HG03521 (cell line): ENCODE results near the gene RPUSD1.

ENCODE experiments used
- ATAC-seq: cut with Tn5 transposase; IDR thresholded peaks from one replicate; pipeline ENCODE4 v1.9.1; 2021; ENCODE audit warnings: mild to moderate bottlenecking, moderate library complexity; ENCODE audit not compliant: unreplicated experiment

RPUSD1 gene

DNA sequence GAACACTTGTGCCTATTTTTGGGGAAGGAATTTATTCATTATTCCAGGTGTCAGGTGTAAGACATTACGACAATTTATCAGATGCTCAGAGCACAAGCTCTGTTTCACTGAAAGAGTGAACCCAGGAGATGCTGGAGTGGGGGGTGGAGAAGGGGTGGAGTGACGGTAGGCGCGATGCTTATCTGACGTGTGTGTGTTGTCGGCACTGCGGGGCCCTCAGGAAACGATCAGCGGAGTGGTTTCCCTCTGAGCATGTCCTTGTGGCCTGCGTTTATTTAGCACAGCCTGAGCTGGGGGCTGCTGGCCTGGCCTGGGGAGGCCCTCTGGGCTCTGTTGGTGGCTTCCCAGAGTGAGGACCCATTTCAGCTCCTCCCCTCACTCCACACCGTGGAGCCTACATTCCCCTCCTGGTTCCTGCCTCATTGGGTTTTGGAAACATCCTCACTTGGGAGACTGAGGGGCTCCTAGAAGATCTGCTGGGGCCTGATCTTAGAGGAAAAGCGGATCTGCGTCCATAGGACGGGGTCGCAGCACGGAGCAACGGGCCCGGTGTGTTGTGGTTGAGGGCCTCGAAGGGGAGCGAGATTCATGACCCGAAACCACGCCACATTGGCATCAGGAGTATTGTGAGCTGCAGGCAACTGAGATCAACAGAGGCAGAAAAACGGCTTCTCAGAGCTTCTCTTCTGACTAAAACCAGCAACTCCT is 31.3 kb upstream of the RPUSD1 start:
- no peak for ATAC-seq

GRCh38 chr16:818592-818991 is 30.4 kb upstream of the RPUSD1 start:
- ATAC-seq, result no peak

DNA sequence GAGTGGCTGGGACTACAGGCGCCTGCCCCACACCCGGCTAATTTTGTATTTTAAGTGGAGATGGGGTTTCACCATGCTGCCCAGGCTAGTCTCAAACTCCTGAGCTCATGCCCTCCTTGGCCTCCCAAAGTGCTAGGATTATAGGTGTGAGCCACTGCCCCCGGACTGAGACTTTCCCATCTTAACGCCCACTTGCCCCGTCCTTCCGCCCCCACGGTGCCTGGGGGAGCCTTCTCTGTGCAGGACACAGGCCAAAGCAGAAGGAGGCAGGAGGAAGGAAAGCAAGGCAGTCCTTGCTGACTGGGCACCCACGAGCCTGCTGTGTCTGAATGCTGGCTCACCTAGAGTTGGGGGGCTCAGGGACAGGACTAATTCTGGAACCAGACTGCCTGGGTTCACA is 30.0 kb upstream of the RPUSD1 start:
- ATAC-seq, result no peak

DNA sequence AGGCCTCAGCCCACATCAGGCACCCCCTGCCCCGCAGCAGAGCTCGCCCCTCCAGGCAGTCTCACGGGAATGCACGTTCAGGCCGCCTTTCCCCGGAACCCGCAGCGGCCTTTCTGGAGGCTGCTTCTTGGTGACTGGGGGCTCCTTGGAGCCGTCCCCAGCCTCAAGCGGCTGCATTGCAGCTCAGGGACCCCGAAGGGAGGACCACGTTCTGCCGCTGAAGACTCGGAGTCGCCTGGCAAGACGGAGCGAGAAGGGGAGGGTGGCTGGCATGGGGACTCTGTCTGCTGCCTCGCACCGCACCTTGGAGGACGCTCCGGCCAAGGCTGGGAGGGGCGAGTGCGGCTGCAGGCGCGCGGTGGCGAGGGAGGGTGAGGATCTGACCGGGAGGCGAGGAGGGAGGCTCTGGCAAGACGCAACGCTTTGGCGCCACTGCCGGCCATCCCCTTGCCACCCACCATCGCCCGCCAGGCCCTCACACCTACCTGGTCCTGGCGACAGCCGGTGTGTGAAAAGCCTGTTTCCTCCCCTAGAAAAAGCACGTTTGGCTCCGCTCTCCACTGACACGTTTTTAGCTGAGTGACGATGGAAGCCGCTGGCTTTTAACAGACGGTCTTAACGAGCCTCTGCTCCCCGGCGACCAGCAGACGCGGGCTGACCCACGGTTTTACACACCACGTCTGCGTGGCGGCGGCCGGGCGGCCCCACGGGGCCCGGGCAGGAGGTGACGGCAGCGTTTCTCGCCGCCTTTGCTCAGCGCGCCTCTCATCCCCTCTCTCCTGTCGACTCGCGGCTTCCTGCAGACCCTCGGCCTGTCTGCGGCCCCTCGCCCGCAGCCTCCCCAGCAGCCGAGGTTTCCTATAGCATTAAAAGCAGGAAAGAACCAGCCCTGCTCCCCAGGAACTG is 29.1 kb upstream of the RPUSD1 start:
- no peak for ATAC-seq

GRCh38 chr16:815861-816260 is 27.7 kb upstream of the RPUSD1 start:
- no peak for ATAC-seq

- no peak for ATAC-seq
Observed at GRCh38 chr16:814974-815373, 26.8 kb upstream of the RPUSD1 start.

DNA sequence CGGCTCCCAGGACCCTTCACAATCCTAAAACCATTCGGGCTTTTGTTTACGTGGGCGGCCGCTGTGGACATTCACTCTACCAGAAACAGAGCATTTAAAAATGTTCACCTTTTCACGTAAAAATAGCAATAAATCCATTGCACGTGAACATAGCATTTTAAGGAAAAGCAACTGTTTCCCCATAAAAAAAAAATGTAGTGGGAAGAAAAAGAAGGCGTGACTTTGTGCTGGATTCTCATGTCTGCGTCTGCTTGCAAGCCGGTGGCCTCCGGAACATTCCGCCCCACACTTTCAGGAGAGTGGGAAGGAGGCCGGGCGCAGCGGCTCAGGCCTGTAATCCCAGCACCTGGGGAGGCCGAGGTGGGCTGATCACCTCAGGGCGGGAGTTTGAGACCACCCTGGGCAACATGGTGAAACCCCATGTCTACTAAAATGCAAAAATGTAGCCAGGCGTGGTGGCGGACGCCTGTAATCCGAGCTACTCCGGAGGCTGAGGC is 25.8 kb upstream of the RPUSD1 start:
- no peak for ATAC-seq

DNA sequence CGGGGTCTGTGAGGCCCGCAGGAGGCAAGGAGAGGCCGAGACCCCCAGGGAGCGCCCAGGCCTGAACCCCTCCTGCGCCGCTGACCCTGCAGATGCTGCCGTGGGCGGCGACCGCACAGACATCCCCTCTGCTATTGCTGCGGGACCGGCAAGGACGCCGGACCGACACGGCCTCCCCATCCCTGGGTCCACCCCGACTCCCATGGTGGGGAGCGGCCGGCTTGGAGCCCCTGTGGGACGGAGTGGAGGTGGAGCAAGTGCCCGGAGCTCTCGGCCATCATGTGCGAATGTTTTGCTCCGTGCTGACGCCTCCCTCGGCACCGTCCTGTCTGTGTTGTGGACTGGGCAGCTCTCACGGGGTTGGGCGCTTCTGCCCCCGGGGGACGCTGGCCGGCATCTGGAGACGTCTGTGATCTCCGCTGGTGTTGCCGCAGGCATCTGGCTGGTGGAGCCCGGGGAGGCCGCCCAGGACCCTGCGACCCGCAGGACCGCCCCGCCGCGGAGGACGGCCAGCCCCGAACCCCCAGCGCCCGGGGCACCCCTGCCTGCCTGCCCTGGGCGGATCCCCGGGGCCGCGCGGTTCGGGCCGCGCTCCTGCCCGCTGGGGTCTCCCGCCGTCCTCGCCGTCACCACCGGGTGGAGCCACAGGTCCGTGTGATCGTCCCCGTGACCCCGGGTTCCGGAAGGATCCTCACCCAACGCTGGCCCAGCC is 25.2 kb upstream of the RPUSD1 start:
- ATAC-seq, result no peak

GRCh38 chr16:808085-808386 is 19.9 kb upstream of the RPUSD1 start:
- no peak for ATAC-seq

DNA sequence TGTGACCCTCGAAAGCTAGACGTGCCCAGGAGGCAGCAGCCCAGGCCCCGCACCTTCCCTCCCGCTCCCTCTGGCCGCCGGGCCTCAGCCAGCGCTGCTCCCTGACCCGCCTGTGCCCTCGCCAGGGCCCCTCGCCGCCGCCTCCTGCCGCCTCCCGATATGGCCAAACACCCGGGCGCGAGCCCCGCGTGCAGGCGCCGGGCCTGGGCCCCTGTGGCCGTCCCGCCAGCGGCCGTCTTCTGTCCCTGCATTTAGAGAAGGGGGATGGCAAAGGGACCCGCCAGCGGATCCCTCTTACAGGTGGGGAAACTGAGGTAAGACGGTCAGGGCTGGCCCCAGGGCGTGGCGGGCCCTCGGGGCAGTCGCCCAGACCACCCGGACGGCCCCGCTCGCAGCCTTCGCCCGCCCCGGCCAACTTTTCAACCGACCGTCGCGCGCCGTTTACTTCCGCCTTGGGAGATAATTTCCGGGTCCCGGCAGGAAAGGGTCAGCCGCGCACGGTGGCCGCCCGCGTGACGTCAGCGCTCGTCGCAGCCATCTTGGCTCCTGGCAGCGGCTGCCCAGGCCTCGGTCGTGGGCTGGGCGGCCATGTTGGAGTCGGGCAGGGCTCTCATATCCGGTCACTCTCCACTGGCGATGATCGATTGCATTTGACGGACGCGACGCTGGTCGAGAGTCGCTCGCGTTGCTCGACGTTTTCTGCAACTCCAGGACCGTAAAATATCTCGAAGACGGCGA is 19.3 kb upstream of the RPUSD1 start:
- peak; percentile 90 for ATAC-seq

DNA sequence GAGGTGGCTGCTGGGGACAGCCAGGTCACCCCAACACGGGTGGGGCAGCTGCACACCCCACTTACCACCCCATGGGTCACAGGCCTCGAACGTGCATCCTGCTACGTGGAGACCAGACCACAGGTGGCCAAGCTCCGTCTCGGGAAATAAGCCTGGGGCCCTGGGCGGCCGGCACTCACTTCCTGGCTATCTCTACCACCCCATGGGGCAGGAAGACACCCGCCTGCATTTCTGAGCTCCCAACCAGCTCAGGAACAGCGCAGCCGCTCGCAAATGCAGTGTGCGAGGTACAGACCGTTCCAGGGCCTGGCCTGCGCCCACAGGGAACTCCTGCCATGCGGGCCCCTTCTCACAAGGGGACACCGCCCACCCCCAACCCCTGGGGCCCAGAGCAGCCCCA is 17.3 kb upstream of the RPUSD1 start:
- no peak for ATAC-seq

DNA sequence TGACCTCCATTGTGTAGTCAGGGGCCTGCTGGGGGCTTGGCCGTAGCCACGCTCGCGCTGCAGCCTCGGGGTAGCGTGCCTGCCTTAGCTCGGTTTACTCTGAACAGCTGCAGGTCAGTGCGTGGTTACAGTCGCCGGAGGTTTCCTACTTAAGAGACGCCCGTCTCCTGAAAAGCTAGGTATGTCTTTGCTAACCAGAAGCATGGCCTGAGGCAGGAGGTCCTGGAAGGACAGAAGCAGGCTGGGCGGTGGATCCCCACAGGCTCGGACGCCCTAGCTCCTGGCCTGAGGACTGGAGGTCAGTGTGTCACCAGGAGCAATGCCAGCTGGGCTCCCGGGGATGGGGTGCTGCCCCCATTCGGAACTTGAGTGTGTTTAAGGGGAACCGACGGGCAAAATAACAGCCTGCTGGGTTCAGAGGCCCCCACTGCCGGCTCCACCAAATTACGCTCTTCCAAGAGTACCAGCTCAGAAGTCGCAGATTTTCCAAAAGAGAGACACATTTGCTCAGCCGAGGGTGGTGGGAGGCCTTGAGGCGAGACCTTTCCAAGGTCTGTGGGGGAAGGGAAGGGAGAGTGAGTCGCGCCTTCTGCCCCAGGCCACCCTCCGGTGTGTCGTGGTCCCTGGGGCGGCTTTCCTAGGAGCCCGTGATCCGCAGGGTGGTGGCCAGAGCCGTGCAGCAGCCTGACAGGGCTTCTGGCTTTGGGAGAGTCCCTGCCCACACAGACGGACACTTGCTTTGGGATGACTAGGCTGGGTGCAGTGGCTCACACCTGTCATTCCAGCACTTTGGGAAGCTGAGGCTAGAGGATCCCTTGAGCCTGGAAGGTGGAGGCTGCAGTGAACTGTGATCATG is 16.2 kb upstream of the RPUSD1 start:
- ATAC-seq, result no peak

- ATAC-seq, result no peak
Observed at GRCh38 chr16:803754-804080, 15.5 kb upstream of the RPUSD1 start.

DNA sequence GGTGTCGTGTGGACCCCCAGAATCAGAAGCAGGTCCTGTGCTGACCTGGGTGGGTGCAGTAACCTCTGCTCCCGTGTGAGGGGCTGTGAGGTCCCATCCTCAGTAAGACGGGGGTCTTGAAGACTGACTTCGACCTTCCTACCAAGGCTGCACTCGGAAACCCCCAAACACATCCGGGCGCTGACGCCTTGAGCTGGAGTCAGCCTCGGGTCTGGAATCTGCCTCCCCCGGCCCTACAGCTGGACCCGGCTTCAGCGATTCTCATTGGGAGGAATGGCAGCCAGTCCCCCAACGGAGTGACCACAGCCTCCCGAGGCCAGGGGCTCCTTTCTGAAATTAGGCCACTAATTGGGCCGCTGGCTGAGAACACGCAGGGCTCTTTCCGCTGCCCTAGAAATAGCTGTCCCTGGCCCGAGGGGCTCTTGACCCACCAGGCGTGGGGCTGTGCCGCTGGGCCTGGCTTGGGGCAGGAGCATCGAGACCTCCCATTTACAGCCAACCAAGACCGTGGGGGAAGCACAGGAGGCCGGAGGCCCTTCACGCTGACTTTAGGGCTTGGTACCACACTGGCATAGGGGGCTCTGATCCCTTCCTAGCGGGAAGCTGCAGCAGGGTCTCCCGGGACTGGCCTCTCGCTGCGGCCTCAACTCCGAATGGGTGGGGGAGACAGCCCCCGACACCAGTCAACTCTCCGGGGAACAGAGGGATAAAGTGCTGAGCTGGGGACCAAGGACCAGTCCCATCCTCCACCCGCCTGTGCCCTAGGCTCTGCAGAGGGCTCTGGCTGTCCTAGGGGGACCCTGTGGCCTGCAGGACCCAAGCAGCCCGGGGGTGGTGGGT is 15.0 kb upstream of the RPUSD1 start:
- ATAC-seq, result no peak

- no peak for ATAC-seq
Observed at GRCh38 chr16:802461-802860, 14.3 kb upstream of the RPUSD1 start.

GRCh38 chr16:801584-802363 is 13.6 kb upstream of the RPUSD1 start:
- no peak for ATAC-seq

DNA sequence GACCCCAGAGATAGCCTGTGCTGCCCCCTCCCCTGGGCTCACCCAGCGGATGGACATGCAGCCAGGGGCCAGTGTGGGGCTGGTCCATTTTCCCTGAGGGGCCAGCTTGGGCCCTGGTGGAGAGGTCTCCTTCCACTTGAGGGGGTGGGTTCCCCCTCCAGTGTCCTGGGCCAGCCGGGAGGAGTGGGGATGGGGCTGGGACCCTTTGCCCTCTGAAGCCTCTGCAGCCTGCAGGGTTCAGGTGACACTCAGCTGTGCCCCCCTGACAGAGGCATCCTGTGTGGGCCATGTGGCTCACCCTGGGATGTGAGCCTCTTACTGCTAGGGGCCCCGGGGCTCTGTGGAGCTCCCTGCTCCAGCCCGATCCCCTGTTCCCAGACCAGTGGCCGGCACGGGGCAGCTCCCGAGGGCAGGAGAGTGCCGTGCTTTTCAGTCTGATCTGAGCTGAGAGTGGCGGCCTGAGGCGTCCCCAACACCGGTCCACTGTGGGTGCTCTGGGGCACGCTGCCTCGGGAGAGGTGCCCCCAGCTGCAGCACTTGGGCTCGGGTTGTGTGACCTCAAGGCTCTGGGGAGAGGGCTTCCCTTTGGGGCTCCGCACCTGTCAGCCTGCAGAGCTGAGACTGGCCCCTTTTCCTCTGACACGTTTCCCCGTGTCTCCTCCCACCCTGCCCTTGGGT is 12.8 kb upstream of the RPUSD1 start:
- ATAC-seq, result no peak
